GM12864 (cell line): ENCODE data around the gene SLC39A3.

Experiments
- DNase-seq: peaks from one replicate; pipeline ENCODE4 v3.0.0-alpha.2; 2011; ENCODE audit warnings: low read depth
- H3K4me3 ChIP-seq: 2 replicates; pipeline ENCODE4 v1.5.1; 2011; ENCODE audit warnings: mild to moderate bottlenecking, low read depth, low read length, control low read depth
- TF ChIP-seq, protein P1 (sequence below): IDR thresholded peaks from 2 replicates; pipeline ENCODE4 v1.5.1; 2011; ENCODE audit warnings: low read depth, mild to moderate bottlenecking, moderate library complexity, low read length, control low read depth, inconsistent platforms; ENCODE audit errors: missing control alignments

SLC39A3 gene

DNA sequence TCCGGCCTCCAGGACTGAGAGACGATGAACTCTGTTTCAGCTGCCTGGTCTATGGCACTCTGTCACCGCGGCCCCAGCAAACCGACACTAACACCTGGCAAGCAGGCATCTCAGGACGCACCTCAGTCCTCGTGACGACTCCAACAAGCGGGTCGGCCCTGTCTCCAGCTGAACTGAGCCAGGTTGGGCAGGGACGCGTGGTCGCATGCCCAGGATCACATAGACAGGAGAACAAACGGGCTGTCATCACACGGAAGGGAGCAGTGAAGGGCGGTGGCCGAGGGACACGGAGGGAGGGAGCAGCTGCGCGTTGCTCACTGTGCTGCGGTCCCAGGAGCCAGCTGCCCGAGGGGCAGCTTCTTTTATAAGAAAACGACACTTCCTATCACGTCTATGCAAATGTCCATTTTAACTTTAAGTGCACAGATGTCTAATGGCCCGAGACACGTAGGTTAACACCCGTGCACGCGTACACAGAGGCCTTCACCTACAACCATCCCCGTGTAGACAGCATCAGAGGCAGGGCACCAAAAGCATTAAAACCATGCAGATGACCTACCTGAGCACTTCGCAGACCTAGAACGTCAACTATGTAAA, 34.4 kb upstream of the SLC39A3 start:
- DNase-seq: no peak
- no peak overlapping the region for H3K4me3 ChIP-seq
- TF ChIP-seq, protein P1, sequence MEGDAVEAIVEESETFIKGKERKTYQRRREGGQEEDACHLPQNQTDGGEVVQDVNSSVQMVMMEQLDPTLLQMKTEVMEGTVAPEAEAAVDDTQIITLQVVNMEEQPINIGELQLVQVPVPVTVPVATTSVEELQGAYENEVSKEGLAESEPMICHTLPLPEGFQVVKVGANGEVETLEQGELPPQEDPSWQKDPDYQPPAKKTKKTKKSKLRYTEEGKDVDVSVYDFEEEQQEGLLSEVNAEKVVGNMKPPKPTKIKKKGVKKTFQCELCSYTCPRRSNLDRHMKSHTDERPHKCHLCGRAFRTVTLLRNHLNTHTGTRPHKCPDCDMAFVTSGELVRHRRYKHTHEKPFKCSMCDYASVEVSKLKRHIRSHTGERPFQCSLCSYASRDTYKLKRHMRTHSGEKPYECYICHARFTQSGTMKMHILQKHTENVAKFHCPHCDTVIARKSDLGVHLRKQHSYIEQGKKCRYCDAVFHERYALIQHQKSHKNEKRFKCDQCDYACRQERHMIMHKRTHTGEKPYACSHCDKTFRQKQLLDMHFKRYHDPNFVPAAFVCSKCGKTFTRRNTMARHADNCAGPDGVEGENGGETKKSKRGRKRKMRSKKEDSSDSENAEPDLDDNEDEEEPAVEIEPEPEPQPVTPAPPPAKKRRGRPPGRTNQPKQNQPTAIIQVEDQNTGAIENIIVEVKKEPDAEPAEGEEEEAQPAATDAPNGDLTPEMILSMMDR: no peak

DNA sequence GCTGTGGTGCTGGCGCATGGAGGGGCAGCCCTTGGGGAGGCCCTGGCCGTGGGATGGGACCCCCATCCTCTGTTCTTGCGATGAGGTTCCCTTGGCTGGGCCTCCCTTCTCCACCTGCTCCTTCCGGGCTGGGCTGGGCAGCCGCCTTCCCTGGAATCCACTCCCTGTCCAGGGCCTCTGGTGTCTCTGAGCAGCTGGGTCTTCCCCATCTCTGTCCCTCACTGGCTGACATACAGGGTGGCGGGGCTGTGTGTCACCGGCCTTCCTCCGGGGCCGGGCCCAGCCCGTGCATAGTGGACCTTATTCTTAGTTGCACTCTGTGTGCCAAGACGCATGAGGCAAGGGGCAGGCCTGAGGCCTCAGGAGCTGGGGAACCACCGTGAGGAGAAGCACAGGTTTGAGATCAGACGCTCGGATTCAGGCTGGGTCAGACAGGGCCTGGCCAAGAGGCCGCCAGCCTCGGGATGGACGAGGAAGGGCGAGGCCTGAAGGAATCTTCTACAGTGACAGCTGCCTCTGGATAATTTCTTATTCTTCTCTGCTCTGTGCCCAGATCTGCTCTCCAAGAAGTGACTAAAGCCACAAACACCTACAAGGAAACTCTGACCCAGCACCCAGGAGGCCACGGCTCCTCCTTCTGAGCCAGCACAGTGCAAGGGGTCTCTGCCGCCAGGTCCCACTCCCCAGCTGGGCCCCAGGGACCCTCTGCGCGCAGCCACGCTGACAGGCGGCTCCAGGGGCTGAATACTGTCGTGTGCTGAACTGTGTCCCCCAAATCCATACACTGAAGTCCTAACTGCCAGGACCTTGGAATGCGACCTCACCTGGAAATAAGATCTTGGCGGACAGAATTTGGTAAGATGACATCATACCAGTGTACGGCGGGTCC, 32.2 kb upstream of the SLC39A3 start:
- TF ChIP-seq, protein P1: no peak
- DNase-seq: no peak
- H3K4me3 ChIP-seq: no peak overlapping the region

DNA sequence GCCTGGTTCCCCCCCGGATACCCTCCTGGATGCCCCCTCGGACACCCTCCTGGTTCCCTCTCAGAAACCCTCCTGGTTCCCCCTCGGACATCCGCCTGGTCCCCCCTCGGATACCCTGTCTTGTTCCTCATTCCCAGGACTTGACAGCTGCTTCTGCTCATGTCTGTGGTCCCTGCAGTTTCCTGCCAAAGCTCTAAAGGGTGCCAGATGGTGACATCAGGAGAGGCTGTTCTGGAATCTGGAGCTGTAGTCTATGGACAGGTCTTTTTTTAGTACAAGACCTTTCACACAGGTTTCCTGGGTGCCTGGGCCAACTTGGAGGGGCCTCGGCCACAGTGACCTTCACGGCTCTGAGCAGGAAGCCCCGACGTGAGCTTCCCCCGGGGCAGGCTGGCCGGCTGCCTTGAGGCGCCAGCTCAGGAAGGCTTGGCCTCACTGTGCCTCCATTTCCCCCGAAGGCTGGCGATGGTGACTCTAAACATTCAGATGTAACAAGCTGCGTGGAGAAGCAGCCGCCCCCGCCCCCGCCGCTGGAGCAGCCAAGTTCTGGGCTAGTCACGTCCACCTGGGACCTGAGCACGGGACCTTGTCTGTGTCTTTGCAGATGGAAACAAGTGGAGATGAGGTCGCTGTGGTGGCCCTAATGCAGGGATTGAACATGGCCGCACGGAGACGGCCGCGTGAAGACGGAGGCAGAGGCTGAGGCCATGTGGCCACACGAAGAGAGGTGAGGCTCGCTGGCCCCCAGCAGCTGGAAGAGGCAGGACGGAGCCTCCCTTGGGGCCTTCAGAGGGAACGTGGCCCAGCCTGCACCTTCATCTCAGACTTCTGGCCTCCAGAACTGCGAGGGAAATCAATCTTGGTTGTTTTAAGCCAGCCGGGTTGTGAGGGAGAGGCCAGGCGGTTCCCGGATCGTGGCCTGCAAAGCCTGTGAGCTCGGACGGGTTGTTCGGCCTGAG, 30.5 kb upstream of the SLC39A3 start:
- no peak overlapping the region for H3K4me3 ChIP-seq
- no peak for DNase-seq
- TF ChIP-seq, protein P1: no peak

DNA sequence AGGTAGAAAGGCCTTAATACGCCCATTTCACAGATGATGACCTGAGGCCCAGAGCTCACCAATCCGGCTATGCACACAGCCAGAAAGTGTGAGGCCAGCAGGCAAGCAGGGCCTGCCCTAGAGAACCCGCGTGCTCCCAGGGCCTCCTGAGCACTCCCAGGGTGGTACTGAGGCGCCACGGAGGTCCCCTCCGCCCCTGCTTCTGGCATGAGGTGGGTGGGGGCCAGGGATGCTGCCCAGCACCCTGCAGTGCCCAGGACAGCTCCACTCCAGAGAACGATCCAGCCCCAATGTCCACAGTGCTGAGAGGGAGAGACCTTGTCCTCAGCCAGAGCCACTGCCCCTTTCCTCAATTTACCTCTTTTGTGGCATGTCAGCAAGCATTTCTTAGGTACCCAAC, 29.4 kb upstream of the SLC39A3 start:
- TF ChIP-seq, protein P1: no peak
- no peak overlapping the region for H3K4me3 ChIP-seq
- DNase-seq: no peak

DNA sequence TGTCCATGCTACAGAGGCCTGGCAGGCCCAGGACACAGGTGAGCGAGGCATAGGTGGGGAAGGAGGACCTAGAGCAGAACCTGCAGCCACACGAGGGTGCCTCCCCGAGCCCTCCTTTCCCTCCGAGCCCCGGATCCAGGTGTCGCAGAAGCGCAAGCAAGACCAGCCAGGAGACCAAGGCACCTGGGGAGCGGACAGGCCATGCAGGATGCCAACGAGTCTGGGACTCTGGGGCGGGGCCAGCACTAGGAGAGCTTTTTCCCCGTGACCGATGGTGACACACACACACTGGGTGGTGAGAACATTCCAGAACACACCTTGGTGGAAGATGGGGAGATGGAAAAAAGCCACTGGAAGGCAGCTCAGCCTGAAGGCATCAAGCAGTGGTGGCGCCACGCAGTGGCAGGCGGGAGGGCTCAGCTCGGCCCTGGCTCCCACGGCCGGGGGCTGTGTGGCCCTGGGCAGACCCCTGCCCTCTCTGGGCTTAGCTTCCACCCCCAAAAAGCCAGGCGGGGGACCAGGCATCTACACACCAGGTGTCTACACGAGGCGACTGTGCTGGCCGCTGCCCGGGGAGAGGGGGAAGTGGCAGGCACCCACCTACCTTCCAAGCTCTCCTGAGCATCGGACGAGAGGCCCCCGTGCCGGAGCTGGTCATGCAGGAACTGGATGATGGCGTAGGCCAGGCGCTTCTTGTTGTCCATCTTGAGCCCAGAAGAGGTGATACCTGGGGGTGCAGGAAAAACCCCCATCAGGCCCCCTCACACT, 28.7 kb upstream of the SLC39A3 start:
- H3K4me3 ChIP-seq: no peak overlapping the region
- DNase-seq: no peak
- TF ChIP-seq, protein P1: no peak

DNA sequence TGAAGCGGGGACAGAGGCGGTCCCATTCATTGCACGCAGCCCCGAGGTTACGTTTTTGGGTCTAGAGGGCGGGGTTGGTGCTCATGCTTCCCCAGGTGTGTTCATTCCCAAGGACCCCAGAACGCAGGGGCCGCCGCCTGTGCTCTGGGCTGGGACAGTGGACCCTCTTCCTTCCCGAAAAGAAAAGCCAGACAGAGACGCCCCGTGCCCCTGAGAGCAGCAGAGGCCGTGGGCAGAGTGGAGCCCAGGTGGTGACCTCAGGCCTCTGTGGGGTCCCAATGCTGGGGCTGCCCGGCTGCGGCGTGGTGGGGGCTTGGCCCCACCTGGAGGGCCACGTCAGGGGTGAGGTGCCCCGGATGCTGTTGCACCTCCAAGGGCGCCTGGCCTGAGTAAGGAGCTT, 27.9 kb upstream of the SLC39A3 start:
- no peak overlapping the region for H3K4me3 ChIP-seq
- TF ChIP-seq, protein P1: no peak
- no peak for DNase-seq
